Heart left ventricle (tissue), 13 donors: ENCODE data around the gene SLC25A43.

Experiments
- POLR2A ChIP-seq, 2 donors: fragments of 450-650 bp; IDR thresholded peaks; one replicate each; pipeline ENCODE4 v1.6.1; 2017; ENCODE audit warnings: antibody characterized with exemption in 2 of 2, mild to moderate bottlenecking in 2 of 2, moderate library complexity in 2 of 2
- TF ChIP-seq, protein P1 (sequence below), 12 donors: fragments of 200-600 bp; sonication (generic) in 4 of 12; IDR thresholded peaks; one replicate each; pipeline versions ENCODE4 v1.5.0 to v1.8.0; 2018 to 2022; ENCODE audit warnings: antibody characterized with exemption in 12 of 12, mild to moderate bottlenecking in 5 of 12
- donor health status: ischemic (EF 13 %, LVEDD 7.1; RV severe dilation, severe dysfunction).
- donor health status: DM: no; HTN: yes; CAD: no.
- donor health status: DM: no; HTN: no; CAD: no.
- donor health status: ischemic (EF 25% LVEDD 6.9; RV normal size, moderate dysfunction).
- donor health status: ischemic (EF 25% LVEDD 5.7; RV mildly dilated, moderate dysfunction).
- donor health status: ischemic (EF 35%, LVEDD 5.7; RV mildly dilated, moderate dysfunction).
- donor health status: nonischemic (EF 11% LVEDD 7.7; RV severe dilation, severe dysfunction).
- donor health status: DM: yes; HTN: yes; CAD: no.
- donor health status: PGD.
- donor health status: ischemic (EF 29% LVEDD 5.4; RV normal size, mild dysfunction).
- donor health status: nonischemic (EF 23%, LVEDD 6.1; RV moderate dilation, normal function).

DNA sequence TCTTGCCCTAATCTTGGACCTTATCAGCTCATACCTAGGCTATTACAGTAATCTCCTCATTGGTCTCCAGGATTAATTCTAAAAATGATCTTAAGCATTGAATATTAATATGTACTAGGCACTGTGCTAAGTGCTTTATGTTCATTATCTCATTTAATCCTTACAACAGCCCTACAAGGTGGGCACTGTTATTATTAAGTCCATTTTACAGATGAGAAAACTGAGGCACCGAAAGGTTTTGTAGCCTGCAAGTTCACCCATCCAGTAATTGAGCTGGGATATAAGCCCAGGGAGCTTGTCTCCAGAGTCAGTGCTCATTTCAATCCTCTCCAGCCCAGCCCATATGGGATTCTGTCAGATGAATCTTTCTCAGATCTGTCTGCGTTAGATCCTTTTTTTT is 20.8 kb downstream of the SLC25A43 start:
- TF ChIP-seq, protein P1, sequence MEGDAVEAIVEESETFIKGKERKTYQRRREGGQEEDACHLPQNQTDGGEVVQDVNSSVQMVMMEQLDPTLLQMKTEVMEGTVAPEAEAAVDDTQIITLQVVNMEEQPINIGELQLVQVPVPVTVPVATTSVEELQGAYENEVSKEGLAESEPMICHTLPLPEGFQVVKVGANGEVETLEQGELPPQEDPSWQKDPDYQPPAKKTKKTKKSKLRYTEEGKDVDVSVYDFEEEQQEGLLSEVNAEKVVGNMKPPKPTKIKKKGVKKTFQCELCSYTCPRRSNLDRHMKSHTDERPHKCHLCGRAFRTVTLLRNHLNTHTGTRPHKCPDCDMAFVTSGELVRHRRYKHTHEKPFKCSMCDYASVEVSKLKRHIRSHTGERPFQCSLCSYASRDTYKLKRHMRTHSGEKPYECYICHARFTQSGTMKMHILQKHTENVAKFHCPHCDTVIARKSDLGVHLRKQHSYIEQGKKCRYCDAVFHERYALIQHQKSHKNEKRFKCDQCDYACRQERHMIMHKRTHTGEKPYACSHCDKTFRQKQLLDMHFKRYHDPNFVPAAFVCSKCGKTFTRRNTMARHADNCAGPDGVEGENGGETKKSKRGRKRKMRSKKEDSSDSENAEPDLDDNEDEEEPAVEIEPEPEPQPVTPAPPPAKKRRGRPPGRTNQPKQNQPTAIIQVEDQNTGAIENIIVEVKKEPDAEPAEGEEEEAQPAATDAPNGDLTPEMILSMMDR (IDR thresholded peaks at IDR 0.05): no peak
- TF ChIP-seq POLR2A (IDR thresholded peaks at IDR 0.05): no peak
